Trophoblast cell (in vitro differentiated cells and primary cell): Measurements from ENCODE around the gene DNAI2.

Experiments used
- DNase-seq, 2 donors: peaks; one replicate each; pipeline ENCODE4 v3.0.0-alpha.2; 2016
- H2AFZ ChIP-seq: 2 replicates; pipeline ENCODE4 v1.6.1; 2013; ENCODE audit warnings: low read length, moderate library complexity, mild to moderate bottlenecking; ENCODE audit not compliant: insufficient read depth, poor library complexity
- H2AK5ac ChIP-seq: 2 replicates; pipeline ENCODE4 v1.6.1; 2013; ENCODE audit warnings: mild to moderate bottlenecking, low read length
- H2BK120ac ChIP-seq: 2 replicates; pipeline ENCODE4 v1.6.1; 2013; ENCODE audit warnings: low read length, mild to moderate bottlenecking, moderate library complexity; ENCODE audit not compliant: insufficient read depth, poor library complexity
- H2BK12ac ChIP-seq: 2 replicates; pipeline ENCODE4 v1.6.1; 2013; ENCODE audit warnings: mild to moderate bottlenecking, low read length, moderate library complexity
- H2BK5ac ChIP-seq: 2 replicates; pipeline ENCODE4 v1.6.1; 2013; ENCODE audit warnings: low read length, low read depth, moderate library complexity, mild to moderate bottlenecking; ENCODE audit not compliant: poor library complexity
- H3K14ac ChIP-seq: 2 replicates; pipeline ENCODE4 v1.6.1; 2013; ENCODE audit warnings: mild to moderate bottlenecking, low read length
- H3K18ac ChIP-seq: 2 replicates; pipeline ENCODE4 v1.6.1; 2013; ENCODE audit warnings: mild to moderate bottlenecking, low read length
- H3K23ac ChIP-seq: 2 replicates; pipeline ENCODE4 v1.6.1; 2013; ENCODE audit warnings: low read length
- H3K27ac ChIP-seq: 2 replicates; pipeline ENCODE4 v1.5.1; 2013; ENCODE audit warnings: low read depth, mild to moderate bottlenecking, inconsistent platforms, low read length, moderate library complexity
- H3K27me3 ChIP-seq: 2 replicates; pipeline ENCODE4 v1.6.1; 2013; ENCODE audit warnings: inconsistent platforms, mild to moderate bottlenecking, low read length, moderate library complexity; ENCODE audit not compliant: insufficient read depth
- H3K36me3 ChIP-seq, 2 experiments: 1 replicate in 1 of 2; 2 replicates in 1 of 2; pipeline ENCODE4 v1.6.1; 2013; ENCODE audit warnings: low read length in 2 of 2, mild to moderate bottlenecking in 2 of 2, moderate library complexity in 1 of 2; ENCODE audit not compliant: insufficient read depth in 2 of 2, control insufficient read depth in 1 of 2
- H3K4ac ChIP-seq: 2 replicates; pipeline ENCODE4 v1.6.1; 2013; ENCODE audit warnings: low read depth, mild to moderate bottlenecking, low read length, moderate library complexity
- H3K4me1 ChIP-seq, 2 experiments: 1 replicate in 1 of 2; 2 replicates in 1 of 2; pipeline ENCODE4 v1.6.1; 2013; ENCODE audit warnings: low read length in 2 of 2, mild to moderate bottlenecking in 2 of 2, moderate library complexity in 1 of 2; ENCODE audit not compliant: insufficient read depth in 2 of 2, control insufficient read depth in 1 of 2
- H3K4me2 ChIP-seq: 2 replicates; pipeline ENCODE4 v1.6.1; 2013; ENCODE audit warnings: inconsistent platforms, mild to moderate bottlenecking, low read length, moderate library complexity
- H3K4me3 ChIP-seq: 2 replicates; pipeline ENCODE4 v1.5.1; 2013; ENCODE audit warnings: mild to moderate bottlenecking, low read depth, low read length, inconsistent platforms
- H3K79me1 ChIP-seq: one replicate; pipeline ENCODE4 v1.6.1; 2013; ENCODE audit warnings: low read length
- H3K79me2 ChIP-seq: 2 replicates; pipeline ENCODE4 v1.6.1; 2013; ENCODE audit warnings: low read length, mild to moderate bottlenecking; ENCODE audit not compliant: control insufficient read depth, insufficient read depth, poor library complexity
- H3K9ac ChIP-seq: 2 replicates; pipeline ENCODE4 v1.6.1; 2013; ENCODE audit warnings: mild to moderate bottlenecking, low read length
- H3K9me3 ChIP-seq: 2 replicates; pipeline ENCODE4 v1.6.1; 2013; ENCODE audit warnings: low read depth, mild to moderate bottlenecking, control low read depth, inconsistent platforms, low read length; ENCODE audit not compliant: insufficient read depth
- H4K12ac ChIP-seq: 2 replicates; pipeline ENCODE4 v1.6.1; 2013; ENCODE audit warnings: low read depth, mild to moderate bottlenecking, low read length, moderate library complexity
- H4K8ac ChIP-seq: 2 replicates; pipeline ENCODE4 v1.6.1; 2013; ENCODE audit warnings: low read depth, mild to moderate bottlenecking, low read length, moderate library complexity
- H4K91ac ChIP-seq: one replicate; pipeline ENCODE4 v1.6.1; 2013; ENCODE audit warnings: low read depth, mild to moderate bottlenecking, low read length, moderate library complexity
- WGBS: extraction: QIAGEN DNeasy Blood & Tissue Kit; methylation state at CpG from one replicate; pipeline ENCODE4 v1.1.7; 2013; ENCODE audit warnings: missing lambda C conversion rate; ENCODE audit not compliant: insufficient read length, insufficient coverage; ENCODE audit errors: extremely low coverage; 5-methylcytosine and 5-hydroxymethylcytosine counted together

DNAI2 gene

DNA sequence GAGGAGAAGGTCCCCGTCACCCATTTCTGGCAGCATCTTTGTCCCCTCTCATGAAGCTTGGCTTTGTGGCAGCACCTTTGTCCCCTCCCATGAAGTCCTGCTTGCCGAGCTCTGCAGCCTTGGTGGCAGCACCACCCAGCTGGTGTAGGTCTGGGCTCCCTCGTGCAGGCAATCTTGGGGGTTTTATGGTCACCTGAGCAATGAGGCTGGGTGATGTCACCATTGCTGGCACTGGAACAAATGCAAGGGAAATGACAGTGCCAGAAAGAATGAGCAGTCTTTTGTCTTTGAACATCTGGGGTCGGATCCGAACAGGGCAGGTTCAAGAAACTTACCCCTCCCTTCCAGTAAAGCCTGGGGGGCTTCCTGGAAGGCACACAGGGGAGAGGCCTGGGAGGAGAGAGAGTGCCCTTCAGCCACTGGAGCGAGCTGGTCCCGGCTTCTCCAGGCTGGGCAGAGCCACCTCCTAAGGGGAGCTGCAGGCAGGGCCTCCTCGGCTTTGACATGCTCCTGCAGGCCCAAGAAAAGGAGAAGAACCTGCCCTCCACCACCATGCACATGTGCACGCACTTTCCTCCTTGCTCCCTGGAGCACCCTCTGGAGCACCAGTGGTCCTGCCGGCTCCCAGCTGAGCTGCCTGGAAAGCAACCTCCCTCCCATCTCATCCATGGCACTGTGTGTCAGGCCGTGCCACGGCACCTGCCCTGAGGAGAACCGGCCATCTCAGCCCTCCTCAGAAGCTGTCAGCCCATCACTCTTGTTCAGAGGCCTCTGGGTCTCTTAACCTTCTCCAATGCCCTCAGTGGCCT lies 71.6 kb downstream of the DNAI2 start:
- no CpG with 5 or more reads among the region's 13 CpGs for WGBS
- no peaks in the 10 kb centered on the region for H3K36me3 ChIP-seq

DNA sequence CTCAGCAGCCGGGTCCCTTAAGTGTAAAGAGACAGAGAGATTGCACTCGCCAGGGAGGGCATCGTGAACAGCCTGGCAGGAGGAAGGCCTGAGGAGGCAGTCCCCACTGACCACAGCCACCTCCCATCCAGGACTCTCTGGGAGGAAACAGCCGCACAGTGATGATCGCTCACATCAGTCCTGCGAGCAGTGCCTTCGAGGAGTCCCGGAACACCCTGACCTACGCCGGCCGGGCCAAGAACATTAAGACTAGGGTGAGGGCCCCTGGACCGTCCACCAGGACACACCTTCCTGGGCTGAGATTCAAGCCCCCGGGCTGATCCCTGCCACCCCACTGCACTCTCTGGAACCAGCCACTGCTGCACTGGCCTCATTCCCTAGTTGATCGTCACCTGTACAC lies 73.6 kb downstream of the DNAI2 start:
- no peak overlapping the region for H4K8ac ChIP-seq
- H3K79me1 ChIP-seq = no peaks in the 10 kb centered on the region
- no peak overlapping the region for H2AK5ac ChIP-seq
- H3K4ac ChIP-seq = no peak overlapping the region
- no peak overlapping the region for H3K4me2 ChIP-seq
- no peak overlapping the region for H2AFZ ChIP-seq
- no peak overlapping the region for H2BK12ac ChIP-seq
- no peaks in the 10 kb centered on the region for H3K79me2 ChIP-seq
- H2BK5ac ChIP-seq = no peak overlapping the region
- H3K27ac ChIP-seq = no peak overlapping the region
- H4K91ac ChIP-seq = no peak overlapping the region
- H3K23ac ChIP-seq = no peak overlapping the region
- no peak overlapping the region for H4K12ac ChIP-seq
- H2BK120ac ChIP-seq = no peak overlapping the region
- no peaks in the 10 kb centered on the region for H3K4me1 ChIP-seq
- H3K36me3 ChIP-seq = no peaks in the 10 kb centered on the region
- DNase-seq = no peak
- H3K18ac ChIP-seq = no peak overlapping the region
- H3K14ac ChIP-seq = no peak overlapping the region
- no peak overlapping the region for H3K9ac ChIP-seq
- WGBS = no CpG with 5 or more reads among the region's 14 CpGs
- H3K27me3 ChIP-seq = peaks cover 12% of the 10 kb centered on the region
- peak overlapping the region; percentile 14 for H3K4me3 ChIP-seq
- peaks cover 7% of the 10 kb centered on the region for H3K9me3 ChIP-seq

More for the DNA sequence above, 71.6 kb downstream of the DNAI2 start:
- Histone ChIP-seq H2BK5ac (no peak overlapping the region), H4K8ac (no peak overlapping the region), H3K79me2 (no peaks in the 10 kb centered on the region), H2AK5ac (no peak overlapping the region), H2AFZ (no peak overlapping the region), H3K27me3 (no peaks in the 10 kb centered on the region), H3K4me3 (no peak overlapping the region), H3K18ac (no peak overlapping the region), H3K27ac (no peak overlapping the region), H4K12ac (no peak overlapping the region), H4K91ac (no peak overlapping the region), H3K79me1 (no peaks in the 10 kb centered on the region), H3K14ac (no peak overlapping the region), H3K9me3 (peaks cover 5% of the 10 kb centered on the region), H2BK120ac (no peak overlapping the region), H3K4ac (no peak overlapping the region), H3K4me1 (no peaks in the 10 kb centered on the region), H2BK12ac (no peak overlapping the region), H3K4me2 (no peak overlapping the region), H3K9ac (no peak overlapping the region), H3K23ac (no peak overlapping the region)
- DNase-seq = no peak

DNA sequence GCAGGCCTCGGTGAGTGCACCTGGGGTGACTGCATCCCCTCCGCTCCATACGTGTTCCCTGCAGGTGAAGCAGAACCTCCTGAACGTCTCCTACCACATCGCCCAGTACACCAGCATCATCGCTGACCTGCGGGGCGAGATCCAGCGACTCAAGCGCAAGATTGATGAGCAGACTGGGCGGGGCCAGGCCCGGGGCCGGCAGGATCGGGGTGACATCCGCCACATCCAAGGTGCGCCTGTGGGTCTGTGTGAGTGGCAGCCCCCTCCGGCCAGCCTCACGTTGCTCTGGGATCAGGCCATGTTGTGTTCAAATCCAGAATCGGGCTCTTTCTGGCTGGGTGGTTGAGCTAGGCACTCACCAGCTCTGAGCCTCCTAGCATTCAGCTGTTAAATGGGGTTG lies 75.1 kb downstream of the DNAI2 start:
- no peak overlapping the region for H3K4ac ChIP-seq
- no peak overlapping the region for H4K91ac ChIP-seq
- no peak overlapping the region for H2AFZ ChIP-seq
- peaks cover 20% of the 10 kb centered on the region for H3K27me3 ChIP-seq
- no CpG with 5 or more reads among the region's 19 CpGs for WGBS
- no peaks in the 10 kb centered on the region for H3K36me3 ChIP-seq
- no peak overlapping the region for H2BK12ac ChIP-seq
- no peak overlapping the region for H3K4me2 ChIP-seq
- no peak overlapping the region for H2BK5ac ChIP-seq
- no peaks in the 10 kb centered on the region for H3K79me1 ChIP-seq
- no peaks in the 10 kb centered on the region for H3K79me2 ChIP-seq
- no peak overlapping the region for H3K27ac ChIP-seq
- no peaks in the 10 kb centered on the region for H3K4me1 ChIP-seq
- H2BK120ac ChIP-seq = no peak overlapping the region
- H3K9ac ChIP-seq = no peak overlapping the region
- H4K8ac ChIP-seq = no peak overlapping the region
- H3K4me3 ChIP-seq = no peak overlapping the region
- H2AK5ac ChIP-seq = no peak overlapping the region
- no peak overlapping the region for H3K18ac ChIP-seq
- no peak overlapping the region for H3K23ac ChIP-seq
- no peak for DNase-seq
- peaks cover 7% of the 10 kb centered on the region for H3K9me3 ChIP-seq
- no peak overlapping the region for H4K12ac ChIP-seq
- H3K14ac ChIP-seq = no peak overlapping the region

DNA sequence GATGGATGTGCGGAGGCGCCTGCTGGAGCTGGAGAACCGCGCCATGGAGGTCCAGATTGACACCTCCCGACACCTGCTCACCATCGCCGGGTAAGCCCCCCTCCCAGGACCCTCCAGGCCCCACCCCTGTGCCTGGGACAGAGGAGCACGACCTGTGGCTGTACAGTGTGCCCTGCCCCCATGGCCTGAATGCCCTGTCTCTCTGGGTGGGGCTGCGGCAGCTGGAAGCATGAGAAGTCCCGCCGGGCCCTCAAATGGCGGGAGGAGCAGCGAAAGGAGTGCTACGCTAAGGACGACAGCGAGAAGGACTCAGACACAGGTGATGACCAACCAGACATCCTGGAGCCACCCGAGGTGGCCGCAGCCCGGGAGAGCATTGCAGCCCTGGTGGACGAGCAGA lies 76.5 kb downstream of the DNAI2 start:
- Histone ChIP-seq H3K9ac (no peak overlapping the region), H3K4ac (no peak overlapping the region), H4K12ac (no peak overlapping the region), H2BK12ac (no peak overlapping the region), H3K4me1 (no peaks in the 10 kb centered on the region), H4K91ac (no peak overlapping the region), H3K4me3 (no peak overlapping the region), H3K9me3 (peaks cover 4% of the 10 kb centered on the region), H3K27me3 (peaks cover 20% of the 10 kb centered on the region), H2BK5ac (no peak overlapping the region), H2AFZ (no peak overlapping the region), H3K27ac (no peak overlapping the region), H2BK120ac (no peak overlapping the region), H3K4me2 (no peak overlapping the region), H3K23ac (no peak overlapping the region), H3K14ac (no peak overlapping the region), H3K79me2 (no peaks in the 10 kb centered on the region), H3K18ac (no peak overlapping the region), H3K79me1 (no peaks in the 10 kb centered on the region), H3K36me3 (no peaks in the 10 kb centered on the region), H4K8ac (no peak overlapping the region), H2AK5ac (no peak overlapping the region)
- WGBS = no CpG with 5 or more reads among the region's 20 CpGs
- DNase-seq = no peak
